RWPE1 (cell line): ENCODE measurements around the gene COMT.

Source experiments
- CTCF ChIA-PET: fragments of 350-600 bp; sonication (Branson Sonifier 250); formaldehyde crosslinking; extraction: SDS; loops from one replicate; lab custom pipeline; 2021; lab: Yijun Ruan, JAX
- POLR2A ChIA-PET: fragments of 400-600 bp; formaldehyde crosslinking; extraction: SDS; loops from one replicate; lab custom pipeline; 2020; ENCODE audit warnings: antibody characterized with exemption; ENCODE audit not compliant: low non-redundant PET; lab: Yijun Ruan, JAX
- DNase-seq: peaks from one replicate; pipeline ENCODE4 v3.0.0; 2012; ENCODE audit warnings: low spot score
- H3K27ac ChIP-seq: fragments of 450-650 bp; 2 replicates; pipeline ENCODE4 v1.5.1; 2017
- CTCF ChIP-seq: fragments of 450-650 bp; conservative IDR thresholded peaks from 2 replicates; pipeline ENCODE4 v1.5.1; 2017; ENCODE audit warnings: low read depth, mild to moderate bottlenecking

The COMT gene

GRCh38 chr22:19978748-19979147, 37.2 kb downstream of the COMT start:
- peak overlapping the region; percentile 34; the same call in 1 of the 2 replicates for H3K27ac ChIP-seq
- POLR2A ChIA-PET, result no interaction called here
- CTCF ChIA-PET, result no interaction called here
- DNase-seq, result no peak
- no peak for TF ChIP-seq CTCF

- no peak for DNase-seq
- no peak overlapping the region for H3K27ac ChIP-seq
- TF ChIP-seq CTCF, result no peak
- ChIA-PET POLR2A (no interaction called here), CTCF (no interaction called here)
Observed at GRCh38 chr22:19979712-19980493, 38.3 kb downstream of the COMT start.

GRCh38 chr22:19980766-19981165, 39.2 kb downstream of the COMT start:
- H3K27ac ChIP-seq, result no peak overlapping the region
- DNase-seq, result no peak
- ChIA-PET POLR2A (no interaction called here), CTCF (no interaction called here)
- TF ChIP-seq CTCF, result no peak

GRCh38 chr22:19981171-19981960, 39.8 kb downstream of the COMT start:
- DNase-seq, result no peak
- CTCF ChIA-PET, result no interaction called here
- POLR2A ChIA-PET, result no interaction called here
- TF ChIP-seq CTCF, result no peak
- H3K27ac ChIP-seq, result no peak overlapping the region

- no peak for TF ChIP-seq CTCF
- ChIA-PET POLR2A (no interaction called here), CTCF (interaction anchor here (0.6 kb wide), 1 partner anchor 11 kb away, joined by 3 read pairs; no protein-coding TSS in a partner anchor)
- H3K27ac ChIP-seq, result peak overlapping the region; percentile 67
- no peak for DNase-seq
Observed at GRCh38 chr22:19981961-19982920, 40.7 kb downstream of the COMT start.
